HepG2 (cell line): ENCODE results near the gene NOTCH2. TPM values are rescaled to one million over a fixed set of nuclear protein-coding genes. Genes with fewer than 3 reads are reported as not detected.
"Not testable (repeated sequence)": the region's sequence is repeated elsewhere in the genome, so short reads cannot be mapped to it uniquely, and the experiment has no call there.

Experiments used
- ATAC-seq: fragments of 200-7000 bp; cut with Tn5 transposase; 3 replicates; pipeline ENCODE4 v1.9.1; 2020; ENCODE audit warnings: mild to moderate bottlenecking, moderate library complexity
- BruUV-seq: library from RNA; stranded (reverse); fragments of 400-500 nt; replicated peaks from 2 replicates; lab custom pipeline; 2021; lab: Mats Ljungman, UMichigan
- CTCF ChIA-PET: fragments of 300-600 bp; formaldehyde crosslinking; extraction: SDS; loops from one replicate; lab custom pipeline; 2021; ENCODE audit warnings: low total read pairs, inconsistent platforms, low intra/inter-chr PET ratio; lab: Yijun Ruan, JAX
- POLR2A ChIA-PET: fragments of 350-600 bp; sonication (Branson Sonifier 250); formaldehyde crosslinking; loops from one replicate; lab custom pipeline; 2020; ENCODE audit warnings: antibody characterized with exemption, inconsistent platforms; lab: Yijun Ruan, JAX
- DNase-seq: peaks from one replicate; pipeline ENCODE4 v3.0.0-alpha.2; 2015; ENCODE audit warnings: low spot score
- FAIRE-seq: peaks from 3 replicates; lab custom pipeline; 2011; peaks lifted over from hg19 to GRCh38; lab: Jason Lieb, UNC
- H2AFZ ChIP-seq: one replicate; pipeline ENCODE4 v1.6.1; 2011; ENCODE audit warnings: low read length, inconsistent platforms
- H3K27ac ChIP-seq: fragments of 300-600 bp; 3 replicates; pipeline ENCODE4 v1.8.0; 2011; ENCODE audit warnings: mixed run types, mild to moderate bottlenecking, mixed read lengths, low read length, inconsistent platforms; ENCODE audit not compliant: insufficient read depth; ENCODE audit errors: extremely low read length
- H3K27me3 ChIP-seq, 2 experiments: fragments of 200-600 bp in 1 of 2; 2 replicates in 1 of 2; 3 replicates in 1 of 2; pipeline versions ENCODE4 v1.6.0 to v1.8.0; 2011; ENCODE audit warnings: low read length in 2 of 2, mild to moderate bottlenecking in 2 of 2, moderate library complexity in 2 of 2, inconsistent platforms in 1 of 2; ENCODE audit not compliant: insufficient read depth in 2 of 2, control insufficient read depth in 1 of 2
- H3K36me3 ChIP-seq, 2 experiments: fragments of 200-600 bp in 1 of 2; replicated peaks in 1 of 2; 2 replicates in 1 of 2; 3 replicates in 1 of 2; pipeline versions ENCODE4 v1.5.1 to v1.8.0; 2011; ENCODE audit warnings: low read length in 2 of 2, inconsistent platforms in 1 of 2; ENCODE audit not compliant: insufficient read depth in 2 of 2, control insufficient read depth in 1 of 2
- H3K4me1 ChIP-seq: 2 replicates; pipeline ENCODE4 v1.5.1; 2012; ENCODE audit warnings: low read length, inconsistent platforms; ENCODE audit not compliant: insufficient read depth
- H3K4me2 ChIP-seq: 2 replicates; pipeline ENCODE4 v1.6.0; 2011; ENCODE audit warnings: low read depth, low read length, inconsistent platforms
- H3K4me3 ChIP-seq, 3 experiments: fragments of 200-600 bp in 1 of 3; sonication (generic), shearing (Covaris generic) in 1 of 3; replicated peaks in 1 of 3; 2 replicates each; pipeline ENCODE4 v1.5.1; 2011 to 2016; ENCODE audit warnings: low read length in 3 of 3, inconsistent platforms in 2 of 3, low read depth in 2 of 3, mild to moderate bottlenecking in 2 of 3, control low read depth in 1 of 3, mixed read lengths in 1 of 3; ENCODE audit not compliant: insufficient read depth in 1 of 3
- H3K79me2 ChIP-seq: one replicate; pipeline ENCODE4 v1.6.1; 2011; ENCODE audit warnings: low read length, inconsistent platforms; ENCODE audit not compliant: insufficient read depth
- H3K9ac ChIP-seq: 2 replicates; pipeline ENCODE4 v1.6.0; 2011; ENCODE audit warnings: mild to moderate bottlenecking, low read depth, low read length, inconsistent platforms; ENCODE audit not compliant: insufficient read depth
- H3K9me3 ChIP-seq: 2 replicates; pipeline ENCODE4 v1.5.1; 2012; ENCODE audit warnings: mild to moderate bottlenecking, low read length
- H4K20me1 ChIP-seq: 2 replicates; pipeline ENCODE4 v1.6.0; 2011; ENCODE audit warnings: inconsistent platforms, mild to moderate bottlenecking, low read length, moderate library complexity; ENCODE audit not compliant: insufficient read depth
- WGBS: methylation state at CpG from one replicate; pipeline ENCODE4 v1.1.6; 2017; ENCODE audit warnings: low lambda C conversion rate; 5-methylcytosine and 5-hydroxymethylcytosine counted together
- in situ Hi-C: cut with HindIII; loops from 2 replicates; pipeline ENCODE4 v1.10.0; 2017; ENCODE audit warnings: low pct_unique_long_range_greater_than_20kb; ENCODE audit not compliant: extremely low pct_ligation_motif_present
- intact Hi-C: fragments of 100-400 bp; cut with micrococcal nuclease; formaldehyde crosslinking; loops from one replicate; pipeline ENCODE4 v1.10.0; 2022; ENCODE audit not compliant: unreplicated experiment
- polyA plus RNA-seq, 8 experiments: library from polyadenylated mRNA; depleted of rRNA in 3 of 8; stranded (reverse) in 7 of 8; unstranded in 1 of 8; fragments of >200 nt; fragmentation: Illumina TruSeq in 4 of 8; extraction: Trizol in 4 of 8; gene quantifications; 2 replicates each; pipeline versions ENCODE4 v1.2.1 to v1.2.3, GENCODE V29; 2011 to 2016; ENCODE audit warnings: low read depth in 4 of 8, missing spikeins in 1 of 8, mixed read lengths in 1 of 8; ENCODE audit not compliant: insufficient read depth in 1 of 8
- total RNA-seq, 5 experiments: library from RNA; depleted of rRNA; stranded (reverse); fragments of >200 nt; fragmentation: Illumina TruSeq; extraction: Trizol; gene quantifications; 2 replicates each; pipeline ENCODE4 v1.2.3, GENCODE V29; 2016; ENCODE audit warnings: low read depth in 1 of 5

The NOTCH2 gene
- total and polyA plus RNA-seq, 2 of the 13 experiments (the other 11 are each of a cell fraction or from before 2014, with no cell fraction given): 4.0 to 11.4 TPM

- H3K36me3 ChIP-seq, ATAC-seq, H3K4me2 ChIP-seq, H2AFZ ChIP-seq, POLR2A ChIA-PET, BruUV-seq, intact Hi-C loops, H3K4me3 ChIP-seq, H3K9ac ChIP-seq, H3K9me3 ChIP-seq, DNase-seq, H3K79me2 ChIP-seq, in situ Hi-C loops, CTCF ChIA-PET, H3K27ac ChIP-seq, H3K4me1 ChIP-seq, H3K27me3 ChIP-seq, H4K20me1 ChIP-seq: not testable (repeated sequence)
- FAIRE-seq: peak; percentile 40
- WGBS: 9% methylated on average over 1 of the region's 2 CpGs
Observed at GRCh38 chr1:120111008-120111407, 41.5 kb upstream of the NOTCH2 start.

GRCh38 chr1:120109656-120110055 lies 40.2 kb upstream of the NOTCH2 start:
- WGBS: 61% methylated on average over 7 of the region's 9 CpGs
- CTCF ChIA-PET: not testable (repeated sequence)

GRCh38 chr1:120109180-120109579 lies 39.7 kb upstream of the NOTCH2 start:
- CTCF ChIA-PET, FAIRE-seq, intact Hi-C loops, H3K79me2 ChIP-seq, DNase-seq, H3K27me3 ChIP-seq, H4K20me1 ChIP-seq, H3K9me3 ChIP-seq, H3K27ac ChIP-seq, H3K4me2 ChIP-seq, H3K4me1 ChIP-seq, ATAC-seq, BruUV-seq, H3K36me3 ChIP-seq, POLR2A ChIA-PET, H3K4me3 ChIP-seq, H3K9ac ChIP-seq, H2AFZ ChIP-seq, in situ Hi-C loops: not testable (repeated sequence)
- 54% methylated on average over 10 of the region's 10 CpGs for WGBS

More at GRCh38 chr1:120109656-120110055, 40.2 kb upstream of the NOTCH2 start:
- H3K79me2 ChIP-seq, H3K4me1 ChIP-seq, DNase-seq, H3K27me3 ChIP-seq, H3K9ac ChIP-seq, ATAC-seq, H3K9me3 ChIP-seq, BruUV-seq, H3K4me2 ChIP-seq, H2AFZ ChIP-seq, H3K36me3 ChIP-seq, H3K4me3 ChIP-seq, H4K20me1 ChIP-seq, H3K27ac ChIP-seq, POLR2A ChIA-PET, FAIRE-seq, in situ Hi-C loops, intact Hi-C loops: not testable (repeated sequence)

GRCh38 chr1:120105288-120105687 lies 35.8 kb upstream of the NOTCH2 start:
- H3K36me3 ChIP-seq, H3K4me2 ChIP-seq, H3K9ac ChIP-seq, POLR2A ChIA-PET, H3K4me1 ChIP-seq, H2AFZ ChIP-seq, CTCF ChIA-PET, intact Hi-C loops, in situ Hi-C loops, H3K79me2 ChIP-seq, ATAC-seq, FAIRE-seq, H3K27me3 ChIP-seq, H3K27ac ChIP-seq, DNase-seq, H4K20me1 ChIP-seq, BruUV-seq, H3K9me3 ChIP-seq, H3K4me3 ChIP-seq: not testable (repeated sequence)
- 4% methylated on average over 2 of the region's 2 CpGs for WGBS
